Measurements from ENCODE around the gene NKX2-4.

The NKX2-4 gene

DNA sequence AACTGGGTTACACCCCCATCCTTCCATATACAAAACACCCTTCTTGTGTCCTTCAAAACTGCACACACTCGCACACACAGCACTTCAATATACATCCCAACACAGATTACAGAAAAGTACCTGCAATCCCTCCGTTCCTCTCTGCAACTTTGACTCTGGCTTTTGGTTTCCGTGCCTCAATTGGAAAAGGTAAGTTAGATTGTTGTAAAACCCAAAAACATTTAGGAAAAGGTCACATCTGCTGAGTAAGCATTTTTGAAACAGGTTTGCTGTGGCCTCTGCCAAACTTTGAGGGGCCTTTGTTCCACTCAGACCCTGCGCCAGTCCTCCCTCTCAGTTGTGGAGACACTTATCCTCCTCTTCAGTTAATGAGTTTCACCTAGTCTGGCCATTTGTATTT lies 4.2 kb downstream of the NKX2-4 start:
- TF ChIP-seq, protein P1, sequence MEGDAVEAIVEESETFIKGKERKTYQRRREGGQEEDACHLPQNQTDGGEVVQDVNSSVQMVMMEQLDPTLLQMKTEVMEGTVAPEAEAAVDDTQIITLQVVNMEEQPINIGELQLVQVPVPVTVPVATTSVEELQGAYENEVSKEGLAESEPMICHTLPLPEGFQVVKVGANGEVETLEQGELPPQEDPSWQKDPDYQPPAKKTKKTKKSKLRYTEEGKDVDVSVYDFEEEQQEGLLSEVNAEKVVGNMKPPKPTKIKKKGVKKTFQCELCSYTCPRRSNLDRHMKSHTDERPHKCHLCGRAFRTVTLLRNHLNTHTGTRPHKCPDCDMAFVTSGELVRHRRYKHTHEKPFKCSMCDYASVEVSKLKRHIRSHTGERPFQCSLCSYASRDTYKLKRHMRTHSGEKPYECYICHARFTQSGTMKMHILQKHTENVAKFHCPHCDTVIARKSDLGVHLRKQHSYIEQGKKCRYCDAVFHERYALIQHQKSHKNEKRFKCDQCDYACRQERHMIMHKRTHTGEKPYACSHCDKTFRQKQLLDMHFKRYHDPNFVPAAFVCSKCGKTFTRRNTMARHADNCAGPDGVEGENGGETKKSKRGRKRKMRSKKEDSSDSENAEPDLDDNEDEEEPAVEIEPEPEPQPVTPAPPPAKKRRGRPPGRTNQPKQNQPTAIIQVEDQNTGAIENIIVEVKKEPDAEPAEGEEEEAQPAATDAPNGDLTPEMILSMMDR (conservative IDR thresholded peaks at IDR 0.05; ENCODE audit: low read length): no peak
- no peak for DNase-seq (ENCODE audit: low read depth)
- no peak overlapping the region for H3K4me3 ChIP-seq (ENCODE audit: low read length)

DNA sequence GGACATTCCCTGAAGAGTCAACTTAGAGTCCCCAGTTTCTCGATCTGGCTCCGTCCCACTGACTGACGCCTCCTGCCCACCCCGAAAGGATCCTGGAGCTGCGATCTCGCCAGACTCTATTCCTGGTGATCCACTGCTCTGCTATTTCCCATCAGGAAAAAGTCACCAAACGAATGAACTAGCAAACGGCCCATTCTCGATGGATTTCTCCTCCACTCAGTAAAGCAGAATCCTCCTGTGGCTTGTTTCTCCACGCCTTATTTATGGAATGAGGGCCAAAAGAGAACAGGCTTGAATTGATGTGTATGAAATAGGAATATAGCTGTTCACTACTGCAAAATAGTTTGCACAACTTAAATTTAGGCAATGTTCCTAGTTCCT lies 5.4 kb downstream of the NKX2-4 start:
- no peak for DNase-seq (ENCODE audit: low read depth)
- no peak overlapping the region for H3K4me3 ChIP-seq (ENCODE audit: low read length)
- TF ChIP-seq, protein P1 (conservative IDR thresholded peaks at IDR 0.05; ENCODE audit: low read length): no peak

DNA sequence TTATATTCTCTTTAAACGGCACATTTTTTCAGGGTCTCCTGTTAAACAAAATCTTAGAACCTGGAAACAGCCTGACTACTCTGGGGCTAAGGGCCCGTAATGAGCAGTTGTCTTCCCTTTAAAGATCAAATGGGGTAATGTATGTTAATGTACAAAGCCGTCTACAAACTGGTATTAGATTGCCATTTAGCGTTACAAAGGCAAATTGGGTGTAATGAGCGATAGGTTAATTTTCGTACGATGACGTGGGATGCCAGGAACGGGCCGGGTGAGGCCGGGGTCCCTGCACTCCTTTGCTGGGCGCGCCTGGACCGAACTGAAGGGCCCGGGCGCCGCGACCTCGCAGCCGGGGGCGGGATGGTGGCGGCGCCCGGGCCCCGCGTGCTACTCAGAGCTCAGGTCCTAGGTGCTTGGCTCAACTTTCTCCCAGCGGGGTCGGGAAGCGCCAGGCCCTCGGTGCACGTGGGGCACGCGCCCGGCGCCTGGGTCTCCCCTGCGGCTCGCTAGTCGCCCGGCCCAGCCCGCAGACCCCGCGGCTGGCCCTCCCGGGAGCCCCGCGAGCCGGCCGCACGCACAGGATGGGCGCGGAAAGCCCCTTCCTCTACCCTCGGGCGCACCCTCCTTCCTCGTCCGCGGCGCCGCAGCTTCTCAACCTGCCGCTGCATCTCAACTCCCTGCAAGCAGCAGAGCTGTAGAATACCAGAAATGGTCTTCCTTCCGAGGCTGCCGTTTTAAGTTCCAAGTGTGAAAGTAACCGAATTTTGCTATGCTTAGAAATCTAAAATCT lies 5.9 kb downstream of the NKX2-4 start:
- no peak for DNase-seq (ENCODE audit: low read depth)
- no peak overlapping the region for H3K4me3 ChIP-seq (ENCODE audit: low read length)
- TF ChIP-seq, protein P1 (conservative IDR thresholded peaks at IDR 0.05; ENCODE audit: low read length): no peak

DNA sequence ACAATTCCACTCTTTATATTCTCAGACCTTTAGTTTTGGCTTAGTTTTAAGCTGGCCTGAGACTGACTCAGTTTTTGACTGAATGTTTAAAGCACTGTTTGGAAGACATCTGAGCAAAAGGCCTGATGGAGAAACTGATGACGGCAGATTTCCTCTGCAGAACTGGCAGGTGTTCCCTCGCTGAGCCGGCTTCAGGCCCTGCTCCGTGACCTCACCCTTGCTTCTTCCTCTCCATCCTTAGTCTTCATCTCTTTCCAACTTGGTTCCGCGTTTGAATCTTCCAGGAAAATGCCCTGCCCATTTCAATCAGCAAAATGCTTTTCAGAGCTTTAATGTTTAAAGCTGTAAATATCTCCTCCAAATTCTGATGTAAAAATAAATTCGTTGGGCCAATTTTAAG lies 6.6 kb downstream of the NKX2-4 start:
- TF ChIP-seq, protein P1 (conservative IDR thresholded peaks at IDR 0.05; ENCODE audit: low read length): no peak
- no peak for DNase-seq (ENCODE audit: low read depth)
- H3K4me3 ChIP-seq (ENCODE audit: low read length): no peak overlapping the region

DNA sequence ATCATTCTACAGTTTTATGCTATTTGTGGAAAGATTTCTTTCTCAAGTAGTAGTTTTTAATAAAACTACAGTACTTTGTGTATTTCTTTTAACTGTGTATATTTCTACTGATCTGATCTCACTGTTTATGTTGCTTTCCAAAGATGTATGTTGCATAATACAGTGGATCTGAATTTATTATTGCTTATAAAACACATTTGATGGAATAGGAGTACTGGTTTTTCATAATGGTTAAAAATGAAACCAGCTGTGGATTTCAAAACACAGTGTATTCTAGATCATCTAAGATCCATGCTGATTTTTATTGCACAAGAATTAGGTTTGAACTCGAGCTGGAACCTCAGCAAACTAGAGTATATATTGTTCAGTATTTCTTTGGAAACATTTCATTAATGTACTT lies 8.0 kb downstream of the NKX2-4 start:
- DNase-seq (ENCODE audit: low read depth): peak; percentile 15
- H3K4me3 ChIP-seq (ENCODE audit: low read length): no peak overlapping the region
- TF ChIP-seq, protein P1 (conservative IDR thresholded peaks at IDR 0.05; ENCODE audit: low read length): no peak

DNA sequence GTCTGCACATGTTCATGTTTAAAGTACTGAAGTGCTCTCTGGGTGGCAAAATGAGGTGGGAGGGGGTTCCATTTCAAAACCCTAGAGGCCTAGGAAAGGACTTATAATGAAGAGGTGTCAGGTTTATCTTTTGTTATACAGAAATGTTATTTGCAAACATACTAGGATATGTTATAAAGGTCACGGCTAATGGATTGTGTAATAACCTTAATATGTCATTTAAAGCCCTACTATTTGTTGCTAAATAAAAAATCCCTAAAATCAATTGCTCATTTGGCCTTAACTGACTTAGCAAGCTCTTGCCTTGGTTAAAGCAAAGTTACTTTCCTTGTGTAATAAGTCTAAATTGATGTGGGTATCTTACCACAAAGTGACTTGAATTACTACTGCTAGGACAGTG lies 8.8 kb downstream of the NKX2-4 start:
- DNase-seq (ENCODE audit: low read depth): no peak
- H3K4me3 ChIP-seq (ENCODE audit: low read length): no peak overlapping the region
- TF ChIP-seq, protein P1 (conservative IDR thresholded peaks at IDR 0.05; ENCODE audit: low read length): no peak

DNA sequence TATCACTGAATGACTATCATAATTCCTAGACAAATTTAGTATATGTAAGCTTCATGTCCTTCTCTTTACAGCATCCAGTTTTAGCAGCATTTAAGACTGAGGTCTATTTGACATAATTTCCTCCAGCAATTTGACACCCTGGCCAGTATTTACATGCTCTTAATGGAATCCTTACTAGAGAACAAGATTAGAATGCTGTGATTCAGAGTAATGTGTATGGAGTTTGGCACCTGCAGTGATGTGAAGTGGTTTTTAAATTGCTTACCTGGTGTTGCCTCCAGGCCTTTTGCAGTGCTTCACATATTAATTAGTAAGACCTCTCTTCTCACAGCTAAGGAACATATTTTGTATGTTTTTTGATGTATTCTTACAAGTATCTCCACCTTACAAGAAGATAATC lies 9.8 kb downstream of the NKX2-4 start:
- no peak overlapping the region for H3K4me3 ChIP-seq (ENCODE audit: low read length)
- no peak for DNase-seq (ENCODE audit: low read depth)
- TF ChIP-seq, protein P1 (conservative IDR thresholded peaks at IDR 0.05; ENCODE audit: low read length): no peak
